ENCODE measurements around the gene CCL16. TPM values are rescaled to one million over a fixed set of nuclear protein-coding genes. Genes with fewer than 3 reads are reported as not detected.

CCL16 gene
- total RNA-seq, 2 experiments from 2014 or later: not detected

GRCh38 chr17:35984140-35984539 lies 2.8 kb upstream of the CCL16 start:
- intact Hi-C loops (cut with micrococcal nuclease; ENCODE audit: unreplicated experiment): no loop called here
- BruUV-seq (replicated peaks): no TSS peak
- TF ChIP-seq CTCF (conservative IDR thresholded peaks at IDR 0.05; ENCODE audit: low read length): no peak
- no peak for TF ChIP-seq EZH2phosphoT487 (IDR thresholded peaks at IDR 0.05; ENCODE audit: borderline replicate concordance, low read depth, low read length)
- Histone ChIP-seq H3K27ac (ENCODE audit: low read depth, low read length, poor library complexity, severe bottlenecking) (no peak overlapping the region), H4K20me1 (ENCODE audit: insufficient read depth, low read length) (no peaks in the 10 kb centered on the region), H3K9me3 (ENCODE audit: low read length) (no peaks in the 10 kb centered on the region), H3K36me3 (ENCODE audit: insufficient read depth, low read length) (no peaks in the 10 kb centered on the region), H3K4me2 (ENCODE audit: low read length) (no peak overlapping the region), H3K79me2 (ENCODE audit: insufficient read depth, low read depth, low read length) (no peaks in the 10 kb centered on the region), H3K4me1 (ENCODE audit: insufficient read depth, low read length, poor library complexity, severe bottlenecking) (no peaks in the 10 kb centered on the region), H3K9me2 (ENCODE audit: insufficient read depth, low read length) (no peaks in the 10 kb centered on the region), H2AFZ (ENCODE audit: low read length) (no peak overlapping the region), H3K4me3 (ENCODE audit: low read depth, low read length, poor library complexity, severe bottlenecking) (no peak overlapping the region)
- POLR2A ChIA-PET: no interaction called here
- CTCF ChIA-PET (ENCODE audit: unreplicated experiment): no interaction called here
- DNase-seq (ENCODE audit: low spot score): no peak

GRCh38 chr17:35982409-35983191 lies 1.3 kb upstream of the CCL16 start:
- Histone ChIP-seq H4K20me1 (ENCODE audit: insufficient read depth, low read length) (no peaks in the 10 kb centered on the region), H3K9me3 (ENCODE audit: low read length) (no peaks in the 10 kb centered on the region), H2AFZ (ENCODE audit: low read length) (no peak overlapping the region), H3K4me2 (ENCODE audit: low read length) (no peak overlapping the region), H3K79me2 (ENCODE audit: insufficient read depth, low read depth, low read length) (no peaks in the 10 kb centered on the region), H3K9me2 (ENCODE audit: insufficient read depth, low read length) (no peaks in the 10 kb centered on the region), H3K36me3 (ENCODE audit: insufficient read depth, low read length) (no peaks in the 10 kb centered on the region), H3K4me1 (ENCODE audit: insufficient read depth, low read length, poor library complexity, severe bottlenecking) (no peaks in the 10 kb centered on the region), H3K4me3 (ENCODE audit: low read depth, low read length, poor library complexity, severe bottlenecking) (no peak overlapping the region), H3K27ac (ENCODE audit: low read depth, low read length, poor library complexity, severe bottlenecking) (no peak overlapping the region)
- POLR2A ChIA-PET: no interaction called here
- CTCF ChIA-PET (ENCODE audit: unreplicated experiment): no interaction called here
- intact Hi-C loops (cut with micrococcal nuclease; ENCODE audit: unreplicated experiment): no loop called here
- no peak for DNase-seq (ENCODE audit: low spot score)
- no TSS peak for BruUV-seq (replicated peaks)
- TF ChIP-seq EZH2phosphoT487 (IDR thresholded peaks at IDR 0.05; ENCODE audit: borderline replicate concordance, low read depth, low read length) (no peak), CTCF (conservative IDR thresholded peaks at IDR 0.05; ENCODE audit: low read length) (no peak; the same call in 1 of the 2 replicates)

GRCh38 chr17:35981908-35982330 lies 622 bp upstream of the CCL16 start:
- H3K4me1 ChIP-seq (ENCODE audit: insufficient read depth, low read length, poor library complexity, severe bottlenecking): no peaks in the 10 kb centered on the region
- POLR2A ChIA-PET: no interaction called here

More at GRCh38 chr17:35981908-35982330, 622 bp upstream of the CCL16 start:
- no peaks in the 10 kb centered on the region for H3K79me2 ChIP-seq (ENCODE audit: insufficient read depth, low read depth, low read length)
- H2AFZ ChIP-seq (ENCODE audit: low read length): no peak overlapping the region
- H3K9me3 ChIP-seq (ENCODE audit: low read length): no peaks in the 10 kb centered on the region
- no peak for TF ChIP-seq EZH2phosphoT487 (IDR thresholded peaks at IDR 0.05; ENCODE audit: borderline replicate concordance, low read depth, low read length)
- TF ChIP-seq CTCF (conservative IDR thresholded peaks at IDR 0.05; ENCODE audit: low read length): peak; percentile 44
- H3K4me3 ChIP-seq (ENCODE audit: low read depth, low read length, poor library complexity, severe bottlenecking): no peak overlapping the region
- intact Hi-C loops (cut with micrococcal nuclease; ENCODE audit: unreplicated experiment): no loop called here
- H3K27ac ChIP-seq (ENCODE audit: low read depth, low read length, poor library complexity, severe bottlenecking): no peak overlapping the region
- BruUV-seq (replicated peaks): no TSS peak
- H3K36me3 ChIP-seq (ENCODE audit: insufficient read depth, low read length): no peaks in the 10 kb centered on the region
- no peaks in the 10 kb centered on the region for H3K9me2 ChIP-seq (ENCODE audit: insufficient read depth, low read length)
- no peaks in the 10 kb centered on the region for H4K20me1 ChIP-seq (ENCODE audit: insufficient read depth, low read length)
- CTCF ChIA-PET (ENCODE audit: unreplicated experiment): no interaction called here
- no peak overlapping the region for H3K4me2 ChIP-seq (ENCODE audit: low read length)
- DNase-seq (ENCODE audit: low spot score): no peak
